Upper lobe of left lung (tissue), 6 donors: ENCODE measurements around the gene LMF2. TPM values are rescaled to one million over a fixed set of nuclear protein-coding genes. Genes with fewer than 3 reads are reported as not detected.
"Not testable (repeated sequence)": the region's sequence is repeated elsewhere in the genome, so short reads cannot be mapped to it uniquely, and the experiment has no call there.

Experiments
- ATAC-seq, 2 donors: fragments of 200-7000 bp; cut with Tn5 transposase; one replicate each; pipeline ENCODE4 v1.9.1; 2022; ENCODE audit warnings: mild to moderate bottlenecking in 2 of 2, moderate library complexity in 2 of 2; ENCODE audit not compliant: low FRiP score in 2 of 2
- DNase-seq, 2 donors: peaks; one replicate each; pipeline ENCODE4 v3.0.0-alpha.2; 2019 to 2020
- H3K27ac ChIP-seq, 4 donors: fragments of 200-600 bp; sonication (generic); one replicate each; pipeline ENCODE4 v1.5.1; 2016 to 2019
- H3K27me3 ChIP-seq, 4 donors: fragments of 200-600 bp; sonication (generic); one replicate each; pipeline ENCODE4 v1.5.1; 2017 to 2019
- H3K36me3 ChIP-seq, 4 donors: fragments of 200-600 bp; sonication (generic); one replicate each; pipeline ENCODE4 v1.5.1; 2016 to 2019
- H3K4me1 ChIP-seq, 4 donors: fragments of 200-600 bp; sonication (generic); one replicate each; pipeline ENCODE4 v1.5.1; 2018 to 2019
- H3K4me3 ChIP-seq, 4 donors: fragments of 200-600 bp; sonication (generic); one replicate each; pipeline ENCODE4 v1.5.1; 2017 to 2019; ENCODE audit warnings: mild to moderate bottlenecking in 2 of 4, moderate library complexity in 1 of 4
- H3K9me3 ChIP-seq, 4 donors: fragments of 200-600 bp; sonication (generic); one replicate each; pipeline ENCODE4 v1.5.1; 2018 to 2019
- CTCF ChIP-seq, 6 experiments: fragments of 450-650 bp in 4 of 6; fragments of 200-600 bp in 2 of 6; sonication (generic) in 2 of 6; IDR thresholded peaks; one replicate each; pipeline ENCODE4 v1.5.1; 2016 to 2019; ENCODE audit warnings: antibody characterized with exemption in 6 of 6
- EP300 ChIP-seq, 4 donors: sonication (generic); formaldehyde crosslinking; IDR thresholded peaks; one replicate each; pipeline ENCODE4 v1.5.1; 2017; ENCODE audit warnings: antibody characterized with exemption in 4 of 4, control low read depth in 2 of 4
- POLR2A ChIP-seq, 4 donors: fragments of 450-650 bp; IDR thresholded peaks; one replicate each; pipeline ENCODE4 v1.5.1; 2016 to 2017; ENCODE audit warnings: antibody characterized with exemption in 4 of 4, mild to moderate bottlenecking in 2 of 4
- POLR2AphosphoS5 ChIP-seq, 2 donors: sonication (generic); formaldehyde crosslinking; IDR thresholded peaks; one replicate each; pipeline ENCODE4 v1.5.1; 2017; ENCODE audit warnings: antibody characterized with exemption in 2 of 2
- WGBS, 2 donors: methylation state at CpG; one replicate each; pipeline ENCODE4 v1.1.5; 2017 to 2018; 5-methylcytosine and 5-hydroxymethylcytosine counted together
- total RNA-seq, 6 donors: library from RNA; depleted of rRNA in 4 of 6; stranded (reverse); fragments of >200 nt in 4 of 6; gene quantifications; one replicate each; pipeline versions ENCODE4 v1.1.0 to v1.2.1, GENCODE V29; 2016 to 2021
- donor health status: DM: no; HTN: no; CAD: no; lungs with moderate emphysema.
- donor health status: DM: no; HTN: yes; CAD: no; lungs with severe emphysema.

LMF2 gene
- total RNA-seq, 6 donors from 2014 or later = 36.0 to 87.4 (median 77.4) TPM

- DNase-seq = no peak
- no peaks in the 10 kb centered on the region for H3K9me3 ChIP-seq
- no peak for ATAC-seq
- H3K27me3 ChIP-seq = no peaks in the 10 kb centered on the region
- H3K4me3 ChIP-seq = no peak overlapping the region
- no peak for TF ChIP-seq EP300 (IDR thresholded peaks at IDR 0.05)
- no peak for TF ChIP-seq CTCF (IDR thresholded peaks at IDR 0.05)
- TF ChIP-seq POLR2AphosphoS5 (IDR thresholded peaks at IDR 0.05) = no peak
- no peak for TF ChIP-seq POLR2A (IDR thresholded peaks at IDR 0.05)
- WGBS, 2 donors = 89 to 96% methylated on average over 8 to 11 of the region's 13 CpGs
- H3K4me1 ChIP-seq = peaks cover 12 to 19% (median 16%) of the 10 kb centered on the region in 4 donors
- peaks cover 27 to 83% (median 65%) of the 10 kb centered on the region in 4 donors for H3K36me3 ChIP-seq
- no peak overlapping the region for H3K27ac ChIP-seq
These were observed 13.4 kb upstream of the LMF2 start for GRCh38 chr22:50520826-50521453.

GRCh38 chr22:50520184-50520583, 12.7 kb upstream of the LMF2 start:
- DNase-seq, H3K27ac ChIP-seq, H3K27me3 ChIP-seq, ATAC-seq, H3K9me3 ChIP-seq, H3K4me3 ChIP-seq: not testable (repeated sequence)
- 92 to 97% methylated on average over 8 of the region's 8 CpGs for WGBS, 2 donors
- Histone ChIP-seq H3K4me1 (peaks cover 12 to 17% (median 16%) of the 10 kb centered on the region in 4 donors), H3K36me3 (peaks cover 27 to 83% (median 65%) of the 10 kb centered on the region in 4 donors)

- Histone ChIP-seq H3K27me3 (no peaks in the 10 kb centered on the region), H3K4me1 (peaks cover 4 to 7% (median 6%) of the 10 kb centered on the region in 4 donors), H3K27ac (no peak overlapping the region), H3K36me3 (peaks cover 27 to 83% (median 64%) of the 10 kb centered on the region in 4 donors), H3K9me3 (no peaks in the 10 kb centered on the region), H3K4me3 (no peak overlapping the region)
- no peak for TF ChIP-seq CTCF (IDR thresholded peaks at IDR 0.05)
- TF ChIP-seq EP300 (IDR thresholded peaks at IDR 0.05) = no peak
- no peak for TF ChIP-seq POLR2AphosphoS5 (IDR thresholded peaks at IDR 0.05)
- TF ChIP-seq POLR2A (IDR thresholded peaks at IDR 0.05) = no peak
- ATAC-seq (no peak), DNase-seq (no peak)
- 97% methylated on average over 8 of the region's 8 CpGs; no CpG with 5 or more reads in 1 of the 2 donors for WGBS, 2 donors
These were observed 11.6 kb upstream of the LMF2 start for GRCh38 chr22:50519151-50519550.

GRCh38 chr22:50518606-50519005, 11.1 kb upstream of the LMF2 start:
- H3K27ac ChIP-seq = no peak overlapping the region
- DNase-seq = no peak
- peaks cover 22 to 78% (median 58%) of the 10 kb centered on the region in 4 donors for H3K36me3 ChIP-seq
- H3K4me3 ChIP-seq = no peak overlapping the region
- WGBS, 2 donors = 93 to 95% methylated on average over 3 to 6 of the region's 7 CpGs
- no peaks in the 10 kb centered on the region for H3K27me3 ChIP-seq
- peaks cover 0 to 1% (median under 1%) of the 10 kb centered on the region in 4 donors for H3K4me1 ChIP-seq
- TF ChIP-seq EP300 (IDR thresholded peaks at IDR 0.05) = no peak
- no peak for TF ChIP-seq POLR2A (IDR thresholded peaks at IDR 0.05)
- TF ChIP-seq POLR2AphosphoS5 (IDR thresholded peaks at IDR 0.05) = no peak
- no peak for TF ChIP-seq CTCF (IDR thresholded peaks at IDR 0.05)
- H3K9me3 ChIP-seq = no peaks in the 10 kb centered on the region
- ATAC-seq = no peak

- Histone ChIP-seq H3K27me3 (no peaks in the 10 kb centered on the region), H3K9me3 (no peaks in the 10 kb centered on the region), H3K27ac (no peak overlapping the region), H3K36me3 (peaks cover 22 to 68% (median 49%) of the 10 kb centered on the region in 4 donors), H3K4me1 (peaks cover 0 to 8% (median 3%) of the 10 kb centered on the region in 4 donors), H3K4me3 (no peak overlapping the region)
- DNase-seq = no peak
- TF ChIP-seq POLR2A (IDR thresholded peaks at IDR 0.05) (no peak), CTCF (IDR thresholded peaks at IDR 0.05) (no peak), EP300 (IDR thresholded peaks at IDR 0.05) (no peak), POLR2AphosphoS5 (IDR thresholded peaks at IDR 0.05) (no peak)
- no peak for ATAC-seq
- WGBS, 2 donors = 87 to 89% methylated on average over 17 to 20 of the region's 20 CpGs
These were observed 10.2 kb upstream of the LMF2 start for GRCh38 chr22:50517495-50518260.
